Measurements from ENCODE around the gene IGSF11. TPM values are rescaled to one million over a fixed set of nuclear protein-coding genes. Genes with fewer than 3 reads are reported as not detected.

Gene IGSF11
- total RNA-seq, 1 experiment from 2014 or later = not detected

GRCh38 chr3:118946449-118946848, 88.2 kb downstream of the IGSF11 start:
- H3K27ac Mint-ChIP-seq (ENCODE audit: low read depth, unreplicated experiment) = no peak overlapping the region
- ChIA-PET POLR2A (no interaction called here), CTCF (no interaction called here)
- H3K9me3 Mint-ChIP-seq (ENCODE audit: unreplicated experiment) = no peaks in the 10 kb centered on the region
- TF ChIP-seq CTCF (IDR thresholded peaks at IDR 0.05; ENCODE audit: unreplicated experiment) = no peak
- BruUV-seq (replicated peaks) = no TSS peak
- intact Hi-C loops (cut with micrococcal nuclease) = no loop called here
- no peak for DNase-seq (ENCODE audit: unreplicated experiment)
- peaks cover 6% of the 10 kb centered on the region for H3K4me1 Mint-ChIP-seq (ENCODE audit: insufficient read depth, unreplicated experiment)
- H3K36me3 Mint-ChIP-seq (ENCODE audit: insufficient read depth, unreplicated experiment) = no peaks in the 10 kb centered on the region
- no peaks in the 10 kb centered on the region for H3K27me3 Mint-ChIP-seq (ENCODE audit: insufficient read depth, unreplicated experiment)
- H3K4me3 Mint-ChIP-seq (ENCODE audit: unreplicated experiment) = no peak overlapping the region

- POLR2A ChIA-PET = no interaction called here
- CTCF ChIA-PET = interaction anchor here (1.6 kb wide), 1 partner anchor 61 kb away, joined by 3 read pairs; no protein-coding TSS in a partner anchor
- no peak for DNase-seq (ENCODE audit: unreplicated experiment)
- no TSS peak for BruUV-seq (replicated peaks)
- intact Hi-C loops (cut with micrococcal nuclease) = no loop called here
- TF ChIP-seq CTCF (IDR thresholded peaks at IDR 0.05; ENCODE audit: unreplicated experiment) = no peak
- no peak overlapping the region for H3K27ac Mint-ChIP-seq (ENCODE audit: low read depth, unreplicated experiment)
- H3K36me3 Mint-ChIP-seq (ENCODE audit: insufficient read depth, unreplicated experiment) = no peaks in the 10 kb centered on the region
- H3K4me1 Mint-ChIP-seq (ENCODE audit: insufficient read depth, unreplicated experiment) = peaks cover 6% of the 10 kb centered on the region
- H3K9me3 Mint-ChIP-seq (ENCODE audit: unreplicated experiment) = no peaks in the 10 kb centered on the region
- no peaks in the 10 kb centered on the region for H3K27me3 Mint-ChIP-seq (ENCODE audit: insufficient read depth, unreplicated experiment)
- no peak overlapping the region for H3K4me3 Mint-ChIP-seq (ENCODE audit: unreplicated experiment)
Measured at GRCh38 chr3:118945834-118946233, 88.8 kb downstream of the IGSF11 start.

- CTCF ChIA-PET = interaction anchor here (1.3 kb wide), 1 partner anchor 22 kb away, joined by 4 read pairs; no protein-coding TSS in a partner anchor
- H3K27ac Mint-ChIP-seq (ENCODE audit: low read depth, unreplicated experiment) = no peak overlapping the region
- H3K4me3 Mint-ChIP-seq (ENCODE audit: unreplicated experiment) = no peak overlapping the region
- H3K36me3 Mint-ChIP-seq (ENCODE audit: insufficient read depth, unreplicated experiment) = no peaks in the 10 kb centered on the region
- POLR2A ChIA-PET = no interaction called here
- peaks cover 10% of the 10 kb centered on the region for H3K4me1 Mint-ChIP-seq (ENCODE audit: insufficient read depth, unreplicated experiment)
- no peaks in the 10 kb centered on the region for H3K27me3 Mint-ChIP-seq (ENCODE audit: insufficient read depth, unreplicated experiment)
- H3K9me3 Mint-ChIP-seq (ENCODE audit: unreplicated experiment) = no peaks in the 10 kb centered on the region
- no peak for DNase-seq (ENCODE audit: unreplicated experiment)
- intact Hi-C loops (cut with micrococcal nuclease) = no loop called here
- TF ChIP-seq CTCF (IDR thresholded peaks at IDR 0.05; ENCODE audit: unreplicated experiment) = no peak
- BruUV-seq (replicated peaks) = no TSS peak
Measured at GRCh38 chr3:118943597-118943996, 91.0 kb downstream of the IGSF11 start.

GRCh38 chr3:118942671-118943070, 92.0 kb downstream of the IGSF11 start:
- H3K27me3 Mint-ChIP-seq (ENCODE audit: insufficient read depth, unreplicated experiment) = no peaks in the 10 kb centered on the region
- POLR2A ChIA-PET = interaction anchor here (0.5 kb wide), 1 partner anchor 1149 kb away, joined by 3 read pairs; no protein-coding TSS in a partner anchor
- CTCF ChIA-PET = interaction anchor here (0.6 to 1.3 kb wide), 4 partner anchors 9 to 141 kb away, joined by 3 to 4 read pairs (median 3); no protein-coding TSS in a partner anchor
- H3K27ac Mint-ChIP-seq (ENCODE audit: low read depth, unreplicated experiment) = no peak overlapping the region
- intact Hi-C loops (cut with micrococcal nuclease) = no loop called here
- peaks cover 20% of the 10 kb centered on the region for H3K4me1 Mint-ChIP-seq (ENCODE audit: insufficient read depth, unreplicated experiment)
- DNase-seq (ENCODE audit: unreplicated experiment) = no peak
- TF ChIP-seq CTCF (IDR thresholded peaks at IDR 0.05; ENCODE audit: unreplicated experiment) = no peak
- no TSS peak for BruUV-seq (replicated peaks)
- H3K4me3 Mint-ChIP-seq (ENCODE audit: unreplicated experiment) = no peak overlapping the region
- no peaks in the 10 kb centered on the region for H3K9me3 Mint-ChIP-seq (ENCODE audit: unreplicated experiment)
- H3K36me3 Mint-ChIP-seq (ENCODE audit: insufficient read depth, unreplicated experiment) = no peaks in the 10 kb centered on the region

All from MCF 10A (cell line).